Endothelial cell (in vitro differentiated cells): ENCODE data around the gene EXOC3L1. TPM values are rescaled to one million over a fixed set of nuclear protein-coding genes. Genes with fewer than 3 reads are reported as not detected.

Experiments
- DNase-seq: peaks from one replicate; pipeline ENCODE4 v3.0.0; 2021; ENCODE audit warnings: low spot score
- H3K27ac Mint-ChIP-seq: one replicate; pipeline ENCODE4 v1.8.0; 2021; ENCODE audit warnings: mixed read lengths, inconsistent platforms; ENCODE audit not compliant: unreplicated experiment
- H3K27me3 Mint-ChIP-seq: one replicate; pipeline ENCODE4 v1.8.0; 2021; ENCODE audit warnings: mild to moderate bottlenecking, moderate library complexity, mixed read lengths, inconsistent platforms; ENCODE audit not compliant: unreplicated experiment
- H3K36me3 Mint-ChIP-seq: one replicate; pipeline ENCODE4 v1.8.0; 2021; ENCODE audit warnings: mild to moderate bottlenecking, low read depth, mixed read lengths, inconsistent platforms; ENCODE audit not compliant: unreplicated experiment
- H3K4me1 Mint-ChIP-seq: one replicate; pipeline ENCODE4 v1.8.0; 2021; ENCODE audit warnings: mild to moderate bottlenecking, mixed read lengths, inconsistent platforms; ENCODE audit not compliant: unreplicated experiment
- H3K4me3 Mint-ChIP-seq: one replicate; pipeline ENCODE4 v1.8.0; 2021; ENCODE audit warnings: mild to moderate bottlenecking, mixed read lengths, inconsistent platforms; ENCODE audit not compliant: unreplicated experiment
- H3K9me3 Mint-ChIP-seq: one replicate; pipeline ENCODE4 v1.8.0; 2021; ENCODE audit warnings: mixed read lengths, inconsistent platforms; ENCODE audit not compliant: unreplicated experiment
- microRNA-seq: library from miRNA; unstranded; fragments of <30 nt; microRNA quantifications from one replicate; pipeline ENCODE4, GENCODE V29; 2020; ENCODE audit not compliant: unreplicated experiment
- total RNA-seq: library from RNA; stranded (reverse); fragmentation: NEBNext Ultra II Directional; extraction: Animal tissue kit (Norgen Biotek cat#: 25700); gene quantifications from one replicate; pipeline ENCODE4 v1.2.1, GENCODE V29; 2021; ENCODE audit not compliant: unreplicated experiment
- TF ChIP-seq, protein P1 (sequence below): fragments of 200-600 bp; sonication (generic); IDR thresholded peaks from one replicate; pipeline ENCODE4 v1.5.0; 2021; ENCODE audit warnings: antibody characterized with exemption; ENCODE audit not compliant: unreplicated experiment

The EXOC3L1 gene
- total RNA-seq, 1 donor from 2014 or later: 150 TPM

DNA sequence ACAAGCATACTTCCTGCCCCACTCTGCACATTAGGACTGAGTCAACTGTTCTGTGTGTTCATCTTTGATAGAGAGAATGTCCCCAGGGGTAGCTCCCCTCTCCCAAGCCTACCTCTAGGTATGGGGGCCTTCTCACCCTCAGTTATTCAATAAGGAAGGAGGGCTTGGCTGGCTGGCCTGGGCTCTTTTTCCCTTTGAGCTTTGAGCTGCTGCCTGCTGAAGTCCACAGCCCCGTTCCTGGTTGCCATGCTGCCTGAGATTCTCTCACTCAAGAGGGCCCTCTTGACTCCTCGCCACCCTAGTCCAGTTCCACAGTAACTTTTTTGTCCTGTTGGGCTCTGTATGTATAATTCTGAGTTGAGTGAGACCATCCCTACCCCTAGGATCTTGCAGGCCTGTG is 44.2 kb downstream of the EXOC3L1 start:
- peaks cover 19% of the 10 kb centered on the region for H3K27me3 Mint-ChIP-seq
- peaks cover 29% of the 10 kb centered on the region for H3K36me3 Mint-ChIP-seq
- TF ChIP-seq, protein P1, sequence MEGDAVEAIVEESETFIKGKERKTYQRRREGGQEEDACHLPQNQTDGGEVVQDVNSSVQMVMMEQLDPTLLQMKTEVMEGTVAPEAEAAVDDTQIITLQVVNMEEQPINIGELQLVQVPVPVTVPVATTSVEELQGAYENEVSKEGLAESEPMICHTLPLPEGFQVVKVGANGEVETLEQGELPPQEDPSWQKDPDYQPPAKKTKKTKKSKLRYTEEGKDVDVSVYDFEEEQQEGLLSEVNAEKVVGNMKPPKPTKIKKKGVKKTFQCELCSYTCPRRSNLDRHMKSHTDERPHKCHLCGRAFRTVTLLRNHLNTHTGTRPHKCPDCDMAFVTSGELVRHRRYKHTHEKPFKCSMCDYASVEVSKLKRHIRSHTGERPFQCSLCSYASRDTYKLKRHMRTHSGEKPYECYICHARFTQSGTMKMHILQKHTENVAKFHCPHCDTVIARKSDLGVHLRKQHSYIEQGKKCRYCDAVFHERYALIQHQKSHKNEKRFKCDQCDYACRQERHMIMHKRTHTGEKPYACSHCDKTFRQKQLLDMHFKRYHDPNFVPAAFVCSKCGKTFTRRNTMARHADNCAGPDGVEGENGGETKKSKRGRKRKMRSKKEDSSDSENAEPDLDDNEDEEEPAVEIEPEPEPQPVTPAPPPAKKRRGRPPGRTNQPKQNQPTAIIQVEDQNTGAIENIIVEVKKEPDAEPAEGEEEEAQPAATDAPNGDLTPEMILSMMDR: no peak
- no peaks in the 10 kb centered on the region for H3K4me1 Mint-ChIP-seq
- H3K9me3 Mint-ChIP-seq: no peaks in the 10 kb centered on the region
- H3K27ac Mint-ChIP-seq: no peak overlapping the region
- H3K4me3 Mint-ChIP-seq: no peak overlapping the region
- DNase-seq: no peak

DNA sequence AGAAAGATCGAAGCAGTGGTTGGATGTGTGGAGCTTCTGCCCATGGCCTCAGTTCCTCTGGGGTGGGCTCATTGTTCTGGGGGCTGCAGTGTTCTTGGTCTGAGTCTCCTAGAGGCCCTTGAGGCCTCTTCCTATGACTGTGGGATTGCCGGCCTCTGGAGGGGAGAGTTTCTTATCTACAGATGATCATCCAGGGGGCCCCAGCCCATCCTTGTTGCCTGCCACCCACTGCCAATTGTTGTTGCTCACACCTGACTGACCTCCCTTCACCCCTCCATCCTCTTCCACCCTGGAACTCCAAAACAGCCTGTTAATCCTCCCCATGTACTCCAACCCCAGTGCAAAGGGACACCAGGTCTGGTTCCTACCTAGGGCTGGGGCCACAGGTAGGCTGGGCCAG is 45.0 kb downstream of the EXOC3L1 start:
- H3K36me3 Mint-ChIP-seq: peaks cover 35% of the 10 kb centered on the region
- no peaks in the 10 kb centered on the region for H3K4me1 Mint-ChIP-seq
- no peak overlapping the region for H3K27ac Mint-ChIP-seq
- no peak for DNase-seq
- peaks cover 19% of the 10 kb centered on the region for H3K27me3 Mint-ChIP-seq
- TF ChIP-seq, protein P1: no peak
- no peak overlapping the region for H3K4me3 Mint-ChIP-seq
- no peaks in the 10 kb centered on the region for H3K9me3 Mint-ChIP-seq

DNA sequence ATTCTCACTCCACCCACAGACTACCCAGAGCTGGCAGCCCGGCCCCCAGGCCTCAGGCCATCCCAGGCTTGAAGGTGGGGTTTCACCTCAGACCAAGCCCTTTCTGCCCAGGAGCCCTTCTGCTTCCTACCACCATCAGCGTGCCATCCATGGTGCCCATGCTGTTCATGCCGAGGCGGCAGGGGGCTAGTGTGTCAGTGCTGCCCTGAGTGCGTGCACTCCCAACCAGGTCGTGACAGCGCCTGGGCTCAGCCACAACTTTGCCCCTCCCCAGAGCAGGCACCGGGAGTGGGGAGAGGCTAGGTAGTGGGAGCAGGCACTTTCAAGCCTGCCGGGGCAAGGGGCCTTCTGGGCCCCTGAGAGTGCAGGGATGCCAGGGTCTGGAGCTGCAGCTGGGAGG is 47.6 kb downstream of the EXOC3L1 start:
- Mint-ChIP-seq H3K36me3 (peaks cover 35% of the 10 kb centered on the region), H3K4me3 (peak overlapping the region; percentile 53), H3K4me1 (no peaks in the 10 kb centered on the region), H3K9me3 (no peaks in the 10 kb centered on the region), H3K27me3 (peaks cover 11% of the 10 kb centered on the region), H3K27ac (no peak overlapping the region)
- TF ChIP-seq, protein P1: no peak
- no peak for DNase-seq

DNA sequence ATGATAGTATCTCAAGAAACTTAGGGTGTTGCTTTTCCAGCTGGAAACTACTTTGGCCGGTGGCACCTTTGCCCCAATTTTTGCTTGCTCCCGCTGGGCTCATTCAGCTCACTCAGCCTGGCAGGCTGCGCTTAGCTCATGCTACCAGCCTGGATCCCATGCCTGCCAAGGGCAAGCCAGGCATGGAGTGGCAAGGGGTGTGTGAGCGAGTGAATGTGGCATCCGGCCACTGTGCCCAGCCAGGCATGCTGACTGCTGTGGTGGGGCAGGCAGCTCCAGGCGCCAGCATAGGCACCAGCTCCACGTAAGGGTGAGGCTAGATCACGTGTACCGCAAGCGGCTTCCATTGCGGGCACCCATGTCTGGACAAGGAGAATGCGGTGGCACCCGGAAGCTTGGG is 48.5 kb downstream of the EXOC3L1 start:
- no peaks in the 10 kb centered on the region for H3K4me1 Mint-ChIP-seq
- no peak for DNase-seq
- TF ChIP-seq, protein P1: no peak
- peaks cover 10% of the 10 kb centered on the region for H3K27me3 Mint-ChIP-seq
- H3K27ac Mint-ChIP-seq: no peak overlapping the region
- no peak overlapping the region for H3K4me3 Mint-ChIP-seq
- H3K36me3 Mint-ChIP-seq: peaks cover 35% of the 10 kb centered on the region
- H3K9me3 Mint-ChIP-seq: no peaks in the 10 kb centered on the region

DNA sequence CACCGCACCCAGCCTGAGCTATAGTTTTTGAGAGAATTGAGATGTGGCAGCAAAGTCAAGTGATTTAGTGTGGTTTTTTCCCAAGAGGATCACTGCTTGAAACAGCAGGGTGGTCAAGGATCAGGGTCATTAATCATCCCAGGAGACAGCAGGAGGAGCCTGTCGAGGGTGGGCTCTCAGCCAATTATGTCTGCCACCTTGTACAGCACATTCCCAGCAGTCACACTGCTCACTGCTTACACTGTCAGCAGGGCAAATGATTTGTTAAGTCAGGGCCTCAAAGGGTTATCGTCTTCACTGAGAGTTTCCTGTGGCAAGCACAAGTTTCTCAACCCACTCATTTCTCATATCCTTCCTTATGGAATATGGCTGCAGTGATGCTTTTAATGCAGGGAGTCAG is 52.3 kb downstream of the EXOC3L1 start:
- no peak for DNase-seq
- peaks cover 4% of the 10 kb centered on the region for H3K4me1 Mint-ChIP-seq
- peaks cover 36% of the 10 kb centered on the region for H3K36me3 Mint-ChIP-seq
- H3K9me3 Mint-ChIP-seq: no peaks in the 10 kb centered on the region
- TF ChIP-seq, protein P1: no peak
- H3K4me3 Mint-ChIP-seq: no peak overlapping the region
- no peak overlapping the region for H3K27ac Mint-ChIP-seq
- no peaks in the 10 kb centered on the region for H3K27me3 Mint-ChIP-seq

Small RNA genes within 50 kb of the gene (microRNA-seq; reads per million reads assigned to microRNA genes)
- gene MIR328: 1,318 reads per million, percentile 94 among the genes with 10 or more reads in this experiment

Other genes starting within 250 kb of the EXOC3L1 start
- 2.5 TPM for gene CES3, start 228.9 kb downstream of the EXOC3L1 start, total RNA-seq
- gene CES4A, start 201.5 kb downstream of the EXOC3L1 start, total RNA-seq: 1.1 TPM
- gene CBFB, start 161.0 kb downstream of the EXOC3L1 start, total RNA-seq: 65.8 TPM
- 17.7 TPM for gene PHAF1, start 80.2 kb downstream of the EXOC3L1 start, total RNA-seq
- gene B3GNT9, start 39.1 kb downstream of the EXOC3L1 start, total RNA-seq: 1.5 TPM
- gene TRADD, start 30.2 kb downstream of the EXOC3L1 start, total RNA-seq: 3.7 TPM
- 3.8 TPM for gene FBXL8, start 30.2 kb downstream of the EXOC3L1 start, total RNA-seq
- 5.7 TPM for gene HSF4, start 25.4 kb downstream of the EXOC3L1 start, total RNA-seq
- 2.6 TPM for gene NOL3, start 19.6 kb downstream of the EXOC3L1 start, total RNA-seq
- gene MATCAP1, start 6.2 kb downstream of the EXOC3L1 start, total RNA-seq: 88.8 TPM
- 113 TPM for gene E2F4, start 2.0 kb upstream of the EXOC3L1 start, total RNA-seq
- 25.3 TPM for gene ELMO3, start 9.0 kb upstream of the EXOC3L1 start, total RNA-seq
- gene TMEM208, start 37.0 kb upstream of the EXOC3L1 start, total RNA-seq: 33.6 TPM
- gene FHOD1, start 57.3 kb upstream of the EXOC3L1 start, total RNA-seq: 248 TPM
- gene SLC9A5, start 58.8 kb upstream of the EXOC3L1 start, total RNA-seq: 17.2 TPM
- 9.5 TPM for gene PLEKHG4, start 89.4 kb upstream of the EXOC3L1 start, total RNA-seq
- gene KCTD19, start 136.6 kb upstream of the EXOC3L1 start, total RNA-seq: 2.0 TPM
- 24.1 TPM for gene LRRC36, start 136.7 kb upstream of the EXOC3L1 start, total RNA-seq
- 1.1 TPM for gene TPPP3, start 203.4 kb upstream of the EXOC3L1 start, total RNA-seq
- 7.2 TPM for gene ZDHHC1, start 226.3 kb upstream of the EXOC3L1 start, total RNA-seq
- gene HSD11B2, start 241.0 kb upstream of the EXOC3L1 start, total RNA-seq: 3.3 TPM